HG02970 (cell line): ENCODE data around the gene SLC2A1.

ENCODE experiments used
- ATAC-seq: cut with Tn5 transposase; IDR thresholded peaks from one replicate; pipeline ENCODE4 v1.9.1; 2021; ENCODE audit warnings: mild to moderate bottlenecking, moderate library complexity, moderate number of reproducible peaks; ENCODE audit not compliant: unreplicated experiment, low FRiP score

Gene SLC2A1

GRCh38 chr1:42944246-42944928, 14.3 kb downstream of the SLC2A1 start:
- no peak for ATAC-seq

GRCh38 chr1:42943728-42944127, 14.9 kb downstream of the SLC2A1 start:
- ATAC-seq = no peak

- ATAC-seq = no peak
Observed at GRCh38 chr1:42943166-42943565, 15.5 kb downstream of the SLC2A1 start.

GRCh38 chr1:42942444-42942843, 16.2 kb downstream of the SLC2A1 start:
- no peak for ATAC-seq

DNA sequence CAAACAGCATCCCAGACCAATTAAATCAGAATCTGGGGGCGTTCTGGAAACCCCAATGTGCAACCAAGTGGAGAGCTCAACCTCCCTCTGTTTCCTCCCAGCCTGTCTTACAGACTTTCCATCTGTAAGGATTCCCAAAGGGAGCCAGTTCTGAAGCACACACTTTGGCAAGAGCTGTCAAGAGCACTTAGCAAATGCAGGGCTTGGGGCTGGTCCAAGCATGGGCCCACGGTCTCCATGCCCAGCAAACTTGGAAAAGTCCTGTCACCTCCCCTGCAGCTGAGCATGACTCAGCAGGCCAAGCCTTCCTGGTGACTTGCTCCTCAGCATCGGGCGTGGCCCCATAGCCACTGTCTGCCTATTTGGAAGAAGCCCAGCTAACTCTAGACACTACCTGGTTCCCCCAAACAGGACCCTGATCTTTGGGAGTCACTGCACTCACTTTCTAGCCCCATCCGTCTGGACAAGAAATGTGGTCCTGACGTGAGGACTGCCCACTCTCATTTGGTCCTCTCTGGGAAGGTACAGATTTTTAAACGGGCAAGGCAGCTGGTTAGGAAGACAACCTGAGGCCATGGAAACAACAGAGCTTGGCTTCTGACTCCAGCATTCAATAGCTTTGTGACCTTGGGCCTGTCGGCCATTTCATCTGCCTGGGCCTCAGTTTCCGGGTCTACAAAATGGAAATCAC, 16.9 kb downstream of the SLC2A1 start:
- ATAC-seq = no peak

DNA sequence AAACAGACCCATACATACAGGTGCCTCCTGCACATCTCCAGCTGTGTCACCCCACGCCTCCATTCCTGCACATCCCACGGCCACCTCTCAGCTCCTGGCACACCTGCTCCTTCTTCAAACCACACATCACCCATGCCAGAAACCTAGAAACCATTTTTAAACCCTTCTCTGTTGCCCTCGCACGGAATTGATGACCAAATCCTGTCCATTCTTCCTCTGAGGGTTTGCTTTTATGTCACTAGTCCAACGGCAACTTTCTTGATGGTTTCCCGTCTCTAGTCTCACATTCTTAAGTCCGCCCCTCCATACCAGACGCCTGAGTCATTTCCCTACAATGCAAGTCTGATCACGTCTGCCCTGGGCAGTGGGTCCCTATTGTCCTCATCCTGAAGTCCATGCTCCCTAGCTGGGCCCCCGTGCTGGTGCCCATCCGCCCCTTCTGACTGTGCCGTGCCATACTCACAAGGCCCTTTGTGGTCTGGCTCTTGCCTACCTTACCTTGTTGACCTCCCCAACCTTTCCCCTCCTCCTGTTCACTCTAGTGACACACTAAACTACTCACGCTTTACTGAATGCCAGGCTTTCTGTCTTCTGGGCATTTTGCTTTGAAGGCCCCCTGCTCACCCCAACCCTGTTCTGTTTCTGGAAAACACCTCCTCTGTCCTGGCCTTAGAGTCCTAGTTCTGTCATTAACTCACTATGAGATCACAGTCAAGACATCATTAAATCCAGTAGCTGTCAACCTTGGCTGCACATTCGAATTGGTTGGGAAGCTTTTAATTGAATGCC, 17.6 kb downstream of the SLC2A1 start:
- ATAC-seq = no peak

DNA sequence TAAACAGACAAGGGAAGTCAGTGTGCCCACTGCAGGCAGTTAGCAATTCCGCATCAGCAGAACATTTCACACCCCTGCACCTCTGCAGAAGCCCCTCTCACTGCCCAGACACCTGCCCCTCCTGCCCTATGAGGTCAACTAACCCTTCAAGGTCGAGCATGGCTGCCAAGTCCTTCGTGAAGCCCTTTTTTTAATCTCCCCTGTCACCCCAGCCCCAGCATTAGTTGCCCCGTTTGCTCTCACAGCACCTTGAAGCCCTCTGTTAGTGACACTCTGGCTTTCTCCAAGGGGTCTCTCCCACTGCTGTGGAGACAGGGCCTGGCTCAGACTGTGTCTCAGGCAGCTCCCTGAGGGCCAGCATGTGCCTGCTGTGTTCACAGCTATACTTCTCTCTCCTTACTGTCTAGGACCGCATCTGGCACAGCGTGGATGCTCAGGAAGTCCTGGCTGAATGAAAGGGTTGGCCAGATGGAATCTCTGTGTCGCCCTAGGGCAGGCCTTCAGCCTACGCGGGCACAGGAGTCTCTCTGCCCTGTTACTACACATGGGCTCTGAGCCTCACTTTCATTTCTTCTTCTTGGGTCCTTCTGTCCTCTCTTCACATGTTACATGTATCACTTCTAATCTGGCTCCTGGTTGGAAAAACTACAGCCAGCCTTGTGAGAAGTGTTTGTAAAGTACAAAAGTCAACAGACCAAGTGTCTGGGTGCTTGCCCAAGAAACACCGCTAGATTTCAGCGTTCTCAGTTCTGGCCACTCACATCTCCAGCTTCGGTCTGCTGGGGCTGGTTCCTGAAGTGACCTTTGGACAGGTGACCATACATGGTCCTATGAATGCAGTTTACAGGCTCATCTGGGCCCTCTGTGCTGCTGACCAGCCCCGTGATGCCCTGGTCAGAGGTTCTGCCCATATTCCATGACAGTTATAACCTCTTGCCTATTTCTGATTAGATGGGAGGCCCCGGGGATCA, 19.7 kb downstream of the SLC2A1 start:
- ATAC-seq = no peak

- ATAC-seq = no peak
Observed at GRCh38 chr1:42937836-42938644, 20.6 kb downstream of the SLC2A1 start.

DNA sequence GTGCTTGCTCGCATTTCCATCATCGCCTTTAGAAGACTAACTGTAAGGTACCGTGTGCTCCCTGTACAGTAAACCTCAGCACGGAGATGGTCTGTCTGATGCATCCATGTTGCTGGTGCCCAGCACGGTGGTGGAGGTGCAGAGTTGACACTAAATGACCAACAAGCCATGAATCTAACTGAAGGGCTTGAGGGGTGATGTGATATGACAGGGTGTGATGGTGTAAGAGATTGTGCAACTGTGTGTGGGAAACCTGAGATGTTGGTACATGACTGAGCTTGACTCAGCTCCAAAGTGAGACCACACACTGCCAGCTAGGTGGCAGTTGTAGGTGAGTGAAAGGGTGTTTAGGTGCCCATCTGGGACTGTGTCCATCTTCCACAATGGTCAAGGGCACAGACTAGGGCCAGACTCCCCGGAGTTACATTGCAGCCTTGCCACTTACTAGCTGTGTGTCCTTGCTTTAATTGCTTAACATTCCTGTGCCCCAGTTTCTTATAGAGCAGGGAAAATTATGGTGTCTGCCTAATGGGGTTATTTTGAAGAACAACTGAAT, 21.4 kb downstream of the SLC2A1 start:
- ATAC-seq = no peak

- ATAC-seq = no peak
Observed at GRCh38 chr1:42936309-42937078, 22.2 kb downstream of the SLC2A1 start.

DNA sequence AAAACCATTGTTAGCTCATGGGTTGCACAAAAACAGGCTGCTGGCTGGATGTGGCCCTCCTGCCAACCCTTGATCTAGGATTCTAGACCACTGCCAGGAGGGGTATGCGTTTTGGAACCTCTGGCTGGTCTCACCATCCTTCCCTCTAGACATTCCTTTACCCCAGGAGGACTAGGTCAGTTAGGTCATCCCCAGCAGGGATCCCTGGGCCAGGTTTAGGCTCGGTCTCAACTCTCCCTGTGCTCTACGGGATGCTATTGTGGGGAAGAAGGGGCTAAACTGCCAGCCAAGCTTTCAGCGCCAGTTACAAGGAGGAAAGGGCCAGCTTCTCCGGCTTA, 22.7 kb downstream of the SLC2A1 start:
- ATAC-seq = no peak

- ATAC-seq = no peak
Observed at GRCh38 chr1:42935313-42935895, 23.3 kb downstream of the SLC2A1 start.

DNA sequence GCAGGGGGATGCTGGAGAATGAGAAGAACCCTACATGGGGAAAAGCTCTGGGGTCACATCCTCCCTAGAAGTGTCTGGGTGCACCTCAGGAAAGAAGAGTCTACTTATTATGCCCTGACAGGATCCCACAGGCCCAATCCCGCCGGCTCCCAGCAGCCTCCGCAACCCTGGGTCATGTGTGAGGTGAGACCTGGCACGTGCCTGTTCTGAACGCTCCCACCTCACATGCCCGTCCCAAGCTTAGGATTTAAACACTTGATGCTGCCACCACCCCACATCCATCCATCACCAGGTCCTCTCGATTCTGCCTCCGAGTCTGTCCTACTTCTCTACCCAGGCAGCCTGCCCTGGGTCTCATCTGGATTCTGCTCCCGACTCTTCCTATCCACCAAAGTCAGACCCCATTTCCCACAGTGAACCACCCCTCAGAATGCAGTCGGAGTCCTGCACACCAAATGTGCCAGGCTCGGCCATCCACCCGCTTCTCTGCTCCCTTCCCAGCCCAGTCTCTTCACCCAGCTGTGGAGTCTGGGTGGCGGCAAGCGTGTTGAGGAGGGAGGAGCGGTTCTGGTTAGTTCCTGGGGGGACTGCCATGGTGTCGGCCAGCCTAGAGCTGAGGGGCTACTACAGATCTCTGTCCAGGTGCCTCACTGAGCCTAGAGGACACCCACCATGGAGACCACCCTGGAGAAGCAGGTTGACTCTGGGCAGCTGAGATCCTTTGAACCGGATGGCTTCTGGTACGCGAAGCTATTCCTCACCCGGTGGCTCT, 23.9 kb downstream of the SLC2A1 start:
- no peak for ATAC-seq

GRCh38 chr1:42933610-42934491, 24.8 kb downstream of the SLC2A1 start:
- ATAC-seq = no peak

DNA sequence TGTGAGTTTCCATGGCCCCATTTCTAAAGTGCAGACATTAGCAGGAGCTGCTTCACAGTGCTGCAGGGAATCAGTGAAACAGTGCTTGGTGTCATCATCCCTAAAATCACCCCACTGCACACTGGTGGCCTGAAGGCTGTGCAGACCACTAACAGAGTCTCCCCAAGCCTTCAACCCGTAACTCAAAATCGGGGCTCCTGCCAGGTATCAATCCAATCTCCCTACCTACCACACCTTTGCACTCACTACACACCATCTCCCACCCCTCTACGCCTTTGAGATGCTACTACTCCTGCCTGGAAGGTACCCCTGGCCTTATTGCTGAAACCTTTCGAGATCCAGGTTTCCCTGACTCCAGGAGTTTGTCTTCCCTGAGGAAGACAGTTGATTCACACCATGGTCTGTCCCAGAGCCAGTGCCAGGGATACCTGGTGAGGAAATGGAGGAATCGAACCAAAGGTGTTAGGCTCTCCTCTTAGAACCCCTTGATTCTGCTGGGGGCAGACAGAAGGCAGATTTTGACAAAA, 25.5 kb downstream of the SLC2A1 start:
- no peak for ATAC-seq

- no peak for ATAC-seq
Observed at GRCh38 chr1:42932442-42932941, 26.2 kb downstream of the SLC2A1 start.
